Endothelial cell of umbilical vein (primary cell): ENCODE results near the gene F2RL3.

Experiments
- EZH2 ChIP-seq: IDR thresholded peaks from 2 replicates; pipeline ENCODE4 v1.6.1; 2012; ENCODE audit warnings: borderline replicate concordance, low read depth, mild to moderate bottlenecking, moderate library complexity, low read length, inconsistent platforms; ENCODE audit not compliant: severe bottlenecking
- FOS ChIP-seq: IDR thresholded peaks from 2 replicates; pipeline ENCODE4 v1.6.1; 2011; ENCODE audit warnings: mild to moderate bottlenecking, low read length, moderate library complexity, borderline replicate concordance; ENCODE audit not compliant: insufficient read depth
- GATA2 ChIP-seq: IDR thresholded peaks from 2 replicates; pipeline ENCODE4 v1.7.0; 2011; ENCODE audit warnings: low read depth, mild to moderate bottlenecking, moderate library complexity, mixed read lengths, low read length; ENCODE audit not compliant: insufficient read length, insufficient read depth
- MYC ChIP-seq: IDR thresholded peaks from one replicate; pipeline ENCODE4 v1.6.1; 2011; ENCODE audit warnings: mild to moderate bottlenecking, low read depth, low read length
- POLR2A ChIP-seq: IDR thresholded peaks from 2 replicates; pipeline ENCODE4 v1.6.1; 2012; ENCODE audit warnings: low read depth, mild to moderate bottlenecking, control low read depth, low read length
- POLR2AphosphoS5 ChIP-seq: IDR thresholded peaks from 2 replicates; pipeline ENCODE4 v1.6.1; 2012; ENCODE audit warnings: low read depth, mild to moderate bottlenecking, control low read depth, low read length, moderate library complexity; ENCODE audit not compliant: insufficient read depth
- TF ChIP-seq, protein P1 (sequence below), 2 donors: IDR thresholded peaks; 1 replicate in 1 of 2; 2 replicates in 1 of 2; pipeline ENCODE4 v1.5.1; 2011; ENCODE audit warnings: low read length in 2 of 2, mild to moderate bottlenecking in 2 of 2, moderate library complexity in 2 of 2, control low read depth in 1 of 2, inconsistent platforms in 1 of 2, low read depth in 1 of 2; ENCODE audit not compliant: insufficient read depth in 1 of 2; ENCODE audit errors: extremely low read depth in 1 of 2
- TF ChIP-seq, protein P2 (sequence below): IDR thresholded peaks from 2 replicates; pipeline ENCODE4 v1.6.1; 2011; ENCODE audit not compliant: insufficient read depth, insufficient read length

DNA sequence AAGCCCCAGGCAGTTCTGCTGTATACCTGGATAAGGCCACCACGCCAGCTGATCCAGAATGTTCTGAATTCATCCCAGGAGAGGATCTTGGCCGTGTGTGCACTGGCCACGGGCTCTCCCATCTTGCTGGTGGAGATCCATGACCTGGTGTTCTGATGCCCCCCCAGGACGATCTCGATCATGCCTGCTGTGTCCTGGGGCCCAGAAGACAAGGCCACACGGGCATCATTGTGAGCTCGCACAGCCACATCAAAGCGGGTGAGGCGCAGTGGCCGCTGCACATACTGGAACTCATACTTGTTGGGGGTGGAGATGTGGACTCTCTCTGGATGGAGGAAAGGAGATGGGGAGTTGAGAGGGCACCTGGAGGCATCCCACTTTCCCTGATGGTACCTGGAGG lies 40.1 kb downstream of the F2RL3 start:
- TF ChIP-seq, protein P1, sequence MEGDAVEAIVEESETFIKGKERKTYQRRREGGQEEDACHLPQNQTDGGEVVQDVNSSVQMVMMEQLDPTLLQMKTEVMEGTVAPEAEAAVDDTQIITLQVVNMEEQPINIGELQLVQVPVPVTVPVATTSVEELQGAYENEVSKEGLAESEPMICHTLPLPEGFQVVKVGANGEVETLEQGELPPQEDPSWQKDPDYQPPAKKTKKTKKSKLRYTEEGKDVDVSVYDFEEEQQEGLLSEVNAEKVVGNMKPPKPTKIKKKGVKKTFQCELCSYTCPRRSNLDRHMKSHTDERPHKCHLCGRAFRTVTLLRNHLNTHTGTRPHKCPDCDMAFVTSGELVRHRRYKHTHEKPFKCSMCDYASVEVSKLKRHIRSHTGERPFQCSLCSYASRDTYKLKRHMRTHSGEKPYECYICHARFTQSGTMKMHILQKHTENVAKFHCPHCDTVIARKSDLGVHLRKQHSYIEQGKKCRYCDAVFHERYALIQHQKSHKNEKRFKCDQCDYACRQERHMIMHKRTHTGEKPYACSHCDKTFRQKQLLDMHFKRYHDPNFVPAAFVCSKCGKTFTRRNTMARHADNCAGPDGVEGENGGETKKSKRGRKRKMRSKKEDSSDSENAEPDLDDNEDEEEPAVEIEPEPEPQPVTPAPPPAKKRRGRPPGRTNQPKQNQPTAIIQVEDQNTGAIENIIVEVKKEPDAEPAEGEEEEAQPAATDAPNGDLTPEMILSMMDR (IDR thresholded peaks at IDR 0.05; ENCODE audit: extremely low read depth in 1 of 2, insufficient read depth in 1 of 2, low read depth in 1 of 2, low read length in 2 of 2): no peak
- TF ChIP-seq POLR2AphosphoS5 (no peak), POLR2A (no peak), GATA2 (no peak), FOS (no peak), MYC (no peak), EZH2 (no peak)
- TF ChIP-seq, protein P2, sequence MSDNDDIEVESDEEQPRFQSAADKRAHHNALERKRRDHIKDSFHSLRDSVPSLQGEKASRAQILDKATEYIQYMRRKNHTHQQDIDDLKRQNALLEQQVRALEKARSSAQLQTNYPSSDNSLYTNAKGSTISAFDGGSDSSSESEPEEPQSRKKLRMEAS: no peak
